Body of pancreas (tissue), 4 donors: ENCODE data around the gene PGAM1.

Source experiments
- CTCF ChIP-seq, 7 experiments: fragments of 450-650 bp in 4 of 7; fragments of 200-600 bp in 3 of 7; sonication (generic) in 3 of 7; IDR thresholded peaks; one replicate each; pipeline ENCODE4 v1.5.1; 2016 to 2019; ENCODE audit warnings: antibody characterized with exemption in 7 of 7
- POLR2A ChIP-seq, 3 donors: fragments of 450-650 bp; IDR thresholded peaks; one replicate each; pipeline ENCODE4 v1.6.1; 2016; ENCODE audit warnings: antibody characterized with exemption in 3 of 3, mild to moderate bottlenecking in 2 of 3

- TF ChIP-seq CTCF (IDR thresholded peaks at IDR 0.05) = no peak
- no peak for TF ChIP-seq POLR2A (IDR thresholded peaks at IDR 0.05)
Observed at GRCh38 chr10:97408496-97408992, 17.4 kb upstream of the PGAM1 start.
